GM18909 (cell line): ENCODE data around the gene EPYC.

ENCODE experiments used
- ATAC-seq: cut with Tn5 transposase; IDR thresholded peaks from one replicate; pipeline ENCODE4 v1.9.1; 2021; ENCODE audit warnings: mild to moderate bottlenecking; ENCODE audit not compliant: unreplicated experiment, poor library complexity

Gene EPYC, protein sequence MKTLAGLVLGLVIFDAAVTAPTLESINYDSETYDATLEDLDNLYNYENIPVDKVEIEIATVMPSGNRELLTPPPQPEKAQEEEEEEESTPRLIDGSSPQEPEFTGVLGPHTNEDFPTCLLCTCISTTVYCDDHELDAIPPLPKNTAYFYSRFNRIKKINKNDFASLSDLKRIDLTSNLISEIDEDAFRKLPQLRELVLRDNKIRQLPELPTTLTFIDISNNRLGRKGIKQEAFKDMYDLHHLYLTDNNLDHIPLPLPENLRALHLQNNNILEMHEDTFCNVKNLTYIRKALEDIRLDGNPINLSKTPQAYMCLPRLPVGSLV

DNA sequence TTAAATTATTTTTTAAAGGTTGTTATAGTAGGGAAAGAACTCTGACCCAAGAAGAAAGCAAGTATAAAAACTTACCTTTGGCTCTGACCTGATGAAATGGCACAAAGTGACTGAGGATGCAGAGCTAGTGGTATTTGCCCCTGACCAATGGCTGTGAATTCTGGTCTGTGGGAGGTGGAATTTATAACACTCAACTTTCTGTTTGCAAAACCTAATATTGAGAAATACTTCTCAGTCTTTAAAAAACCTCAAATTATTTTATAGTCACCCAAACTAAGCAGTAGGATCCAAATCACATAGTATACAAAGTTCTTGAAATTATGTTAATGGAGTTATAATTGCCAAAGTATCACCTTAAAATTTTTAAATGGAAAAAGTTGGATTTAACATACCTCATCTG, at the start of gene EPYC:
EPYC (minus strand) TSS at position 101 of the 400 bp plus-strand sequence. CDS start 2,407 bp downstream, outside the sequence.
- ATAC-seq: no peak

- no peak for ATAC-seq
Observed at GRCh38 chr12:91053951-91054715, 49.4 kb upstream of the EPYC start.

GRCh38 chr12:91052026-91052425, 47.3 kb upstream of the EPYC start:
- no peak for ATAC-seq

GRCh38 chr12:91044586-91044985, 39.8 kb upstream of the EPYC start:
- no peak for ATAC-seq

GRCh38 chr12:91043408-91043807, 38.6 kb upstream of the EPYC start:
- ATAC-seq: no peak

GRCh38 chr12:91040096-91040755, 35.5 kb upstream of the EPYC start:
- no peak for ATAC-seq

DNA sequence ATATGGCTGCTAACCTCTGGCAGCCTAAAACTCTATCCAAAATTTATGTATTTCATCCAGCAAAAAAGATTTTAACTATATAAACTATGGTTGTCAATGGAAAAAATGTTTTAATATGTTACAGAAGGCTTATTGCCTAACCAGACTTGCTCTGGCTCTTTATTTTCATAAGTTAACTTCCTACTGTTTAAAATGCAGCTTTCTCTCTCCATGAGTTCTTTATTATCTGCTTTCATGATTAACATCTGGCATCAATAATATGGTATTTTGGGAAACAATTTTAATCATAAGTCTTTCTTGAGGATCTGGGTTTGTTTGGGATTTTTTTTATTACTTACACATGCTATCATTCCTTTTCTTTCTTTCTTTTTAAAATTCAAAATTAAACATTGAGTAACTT, 32.5 kb upstream of the EPYC start:
- no peak for ATAC-seq

GRCh38 chr12:91033251-91033650, 28.5 kb upstream of the EPYC start:
- no peak for ATAC-seq

GRCh38 chr12:91023326-91024004, 18.7 kb upstream of the EPYC start:
- peak; percentile 76 for ATAC-seq

DNA sequence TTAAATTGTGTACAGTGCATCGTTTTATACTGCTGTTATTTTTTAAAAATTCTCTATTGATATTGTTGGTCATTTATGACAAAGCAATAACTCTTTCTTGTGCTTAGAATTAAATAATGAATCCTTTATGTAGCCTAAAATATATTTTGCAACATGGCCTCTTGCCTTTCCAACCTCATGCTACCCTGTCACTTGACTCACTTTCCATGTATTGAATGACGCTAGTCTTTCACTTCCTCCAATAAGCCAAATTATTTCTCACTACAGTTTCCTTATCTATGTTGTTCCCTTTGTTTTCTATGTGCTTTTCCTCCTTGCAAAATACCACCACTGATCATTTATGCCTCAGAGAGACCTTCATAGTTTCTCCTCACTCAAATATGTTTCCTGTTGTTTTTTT, 16.3 kb upstream of the EPYC start:
- no peak for ATAC-seq

DNA sequence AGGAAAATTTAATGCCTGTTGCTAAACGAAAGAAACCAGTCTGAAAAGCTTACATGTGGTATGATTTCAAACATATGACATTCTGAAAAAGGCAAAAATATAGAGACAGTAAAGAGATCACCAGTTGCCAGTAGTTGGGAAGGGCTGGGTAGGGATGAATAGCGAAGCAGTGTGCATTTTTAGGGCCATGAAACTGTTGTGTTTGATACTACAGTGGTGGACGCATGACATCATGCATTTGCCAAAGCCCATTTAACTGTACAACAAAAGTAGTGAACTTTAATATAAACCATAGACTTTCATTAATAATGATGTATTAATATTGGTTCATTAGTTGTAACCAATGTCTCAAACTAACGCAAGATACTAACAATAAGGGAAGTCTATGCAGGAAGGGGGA, 14.7 kb upstream of the EPYC start:
- ATAC-seq: no peak

- no peak for ATAC-seq
Observed at GRCh38 chr12:91017511-91018263, 12.9 kb upstream of the EPYC start.

DNA sequence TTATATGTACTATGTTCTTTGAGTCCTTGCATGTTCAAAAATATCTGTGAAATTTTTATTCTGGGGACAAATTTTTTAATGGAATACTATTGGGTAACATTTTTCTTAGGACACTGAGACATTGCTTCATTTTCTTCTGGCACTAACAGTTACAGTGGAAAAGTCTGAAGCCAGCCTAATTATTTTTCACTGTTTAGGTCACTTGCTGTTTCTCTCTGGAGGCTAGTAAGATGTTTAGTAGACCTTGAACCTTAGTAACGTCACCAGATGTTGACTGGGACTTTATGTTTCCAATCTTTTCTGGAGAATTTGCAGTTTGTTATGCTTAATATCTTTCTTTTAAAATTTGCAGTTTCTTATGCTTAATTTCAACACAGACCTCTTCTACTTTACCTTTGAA, 12.3 kb upstream of the EPYC start:
- no peak for ATAC-seq

- ATAC-seq: peak; percentile 90
Observed at GRCh38 chr12:91009319-91009950, 4.7 kb upstream of the EPYC start.

GRCh38 chr12:91007531-91008290, 2.9 kb upstream of the EPYC start:
- peak; percentile 83 for ATAC-seq

DNA sequence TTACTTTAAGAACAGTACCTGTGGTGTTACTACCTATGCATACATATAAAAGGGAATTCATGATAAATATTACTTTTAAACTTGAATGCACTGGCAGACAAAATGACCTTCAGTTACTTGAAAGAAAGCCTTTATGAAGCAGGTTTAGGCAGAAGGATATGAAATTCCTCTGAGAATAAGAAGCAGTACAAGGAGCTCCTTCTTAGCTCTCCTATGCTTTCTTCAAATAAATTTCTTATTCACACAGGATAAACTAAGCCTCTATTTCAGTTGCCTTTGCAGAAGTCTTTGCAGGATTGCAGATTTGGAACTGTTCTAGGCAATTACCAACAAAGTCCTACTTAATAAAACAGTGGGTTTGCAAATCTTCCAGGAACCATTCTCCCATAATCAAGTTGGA, 1.0 kb downstream of the EPYC start:
- ATAC-seq: no peak

- no peak for ATAC-seq
Observed at GRCh38 chr12:91001306-91001705, 3.5 kb downstream of the EPYC start.

DNA sequence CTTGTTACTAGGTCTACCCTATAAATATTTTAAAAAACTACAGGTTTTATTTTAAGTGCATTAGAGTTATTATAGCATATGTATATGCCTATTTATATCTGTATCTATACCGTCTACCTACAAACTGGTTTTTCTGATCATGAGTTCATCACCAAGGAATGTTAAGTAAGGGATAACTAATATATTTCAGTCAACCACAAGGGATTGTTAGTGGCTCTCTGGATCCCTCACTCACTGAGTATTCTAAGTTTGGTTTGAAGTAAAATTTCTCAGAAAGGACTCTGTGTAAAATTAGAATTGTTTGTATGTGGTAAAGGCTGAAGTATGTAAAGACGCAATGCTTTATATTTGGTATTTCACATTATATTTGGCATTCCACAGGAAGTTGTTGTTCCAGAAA, 4.8 kb downstream of the EPYC start:
- no peak for ATAC-seq

- ATAC-seq: no peak
Observed at GRCh38 chr12:90999527-90999926, 5.2 kb downstream of the EPYC start.
